Neural cell (in vitro differentiated cells): ENCODE data around the gene PPME1. TPM values are rescaled to one million over a fixed set of nuclear protein-coding genes. Genes with fewer than 3 reads are reported as not detected.

Experiments
- H2AFZ ChIP-seq: fragments of 200-600, 300-800 bp; sonication (generic), shearing (Covaris generic); 2 replicates; pipeline ENCODE4 v1.6.0; 2014; ENCODE audit warnings: low read depth, mild to moderate bottlenecking, antibody characterized with exemption, low read length, moderate library complexity
- H3F3A ChIP-seq: fragments of 200-600 bp; shearing (Covaris generic); 2 replicates; pipeline ENCODE4 v1.6.1; 2016; ENCODE audit warnings: mild to moderate bottlenecking, moderate library complexity, mixed read lengths, antibody characterized with exemption, low read length; ENCODE audit not compliant: insufficient read depth, poor library complexity, severe bottlenecking
- H3K27ac ChIP-seq: fragments of 200-600, 300-800 bp; sonication (generic), shearing (Covaris generic); 2 replicates; pipeline ENCODE4 v1.5.1; 2014; ENCODE audit warnings: mild to moderate bottlenecking, low read length, moderate library complexity
- H3K27me3 ChIP-seq: fragments of 300-800, 200-600 bp; sonication (generic), shearing (Covaris generic); 2 replicates; pipeline ENCODE4 v1.6.0; 2014; ENCODE audit warnings: mild to moderate bottlenecking, low read depth, low read length, moderate library complexity; ENCODE audit not compliant: insufficient read depth
- H3K36me3 ChIP-seq: fragments of 300-800, 200-600 bp; sonication (generic), shearing (Covaris generic); 2 replicates; pipeline ENCODE4 v1.5.1; 2014; ENCODE audit warnings: mild to moderate bottlenecking, antibody characterized with exemption, low read length, moderate library complexity; ENCODE audit not compliant: insufficient read depth
- H3K4me2 ChIP-seq: fragments of 300-800, 200-600 bp; sonication (generic), shearing (Covaris generic); 2 replicates; pipeline ENCODE4 v1.6.0; 2014; ENCODE audit warnings: mild to moderate bottlenecking, low read length
- H3K4me3 ChIP-seq: fragments of 300-800, 200-600 bp; sonication (generic), shearing (Covaris generic); 2 replicates; pipeline ENCODE4 v1.5.1; 2014; ENCODE audit warnings: mild to moderate bottlenecking, low read length, moderate library complexity
- H3K79me2 ChIP-seq: fragments of 200-600 bp; shearing (Covaris generic); replicated peaks from 2 replicates; pipeline ENCODE4 v1.6.0; 2014; ENCODE audit warnings: mild to moderate bottlenecking, low read length, moderate library complexity; ENCODE audit not compliant: insufficient read depth
- H3K9ac ChIP-seq: fragments of 300-800, 200-600 bp; sonication (generic), shearing (Covaris generic); 2 replicates; pipeline ENCODE4 v1.6.1; 2016; ENCODE audit warnings: mild to moderate bottlenecking, low read length, mixed read lengths
- H3K9me2 ChIP-seq: fragments of 200-600 bp; shearing (Covaris generic); 2 replicates; pipeline ENCODE4 v1.6.1; 2016; ENCODE audit warnings: mild to moderate bottlenecking, low read length, mixed read lengths; ENCODE audit not compliant: insufficient read depth
- H3K9me3 ChIP-seq: fragments of 200-600, 300-800 bp; sonication (generic), shearing (Covaris generic); 2 replicates; pipeline ENCODE4 v1.6.1; 2016; ENCODE audit warnings: mild to moderate bottlenecking, mixed run types, low read length, moderate library complexity, mixed read lengths
- H4K20me1 ChIP-seq: fragments of 200-600 bp; shearing (Covaris generic); 2 replicates; pipeline ENCODE4 v1.6.1; 2016; ENCODE audit warnings: mild to moderate bottlenecking, mixed run types; ENCODE audit not compliant: insufficient read depth
- EP300 ChIP-seq: fragments of 450-650 bp; conservative IDR thresholded peaks from 2 replicates; pipeline ENCODE4 v1.6.1; 2014; ENCODE audit warnings: antibody characterized with exemption, mild to moderate bottlenecking, moderate library complexity; ENCODE audit not compliant: poor library complexity, severe bottlenecking
- EZH2 ChIP-seq: fragments of 200-600, 300-800 bp; shearing (Covaris generic), sonication (generic); IDR thresholded peaks from 2 replicates; pipeline ENCODE4 v1.6.1; 2014; ENCODE audit warnings: antibody characterized with exemption, low read length, borderline replicate concordance, mild to moderate bottlenecking; ENCODE audit not compliant: insufficient read depth, poor library complexity, severe bottlenecking
- MXI1 ChIP-seq: fragments of 450-650 bp; conservative IDR thresholded peaks from 2 replicates; pipeline ENCODE4 v1.6.1; 2014; ENCODE audit warnings: antibody characterized with exemption, mild to moderate bottlenecking; ENCODE audit not compliant: poor library complexity, severe bottlenecking
- POLR2AphosphoS5 ChIP-seq: IDR thresholded peaks from 2 replicates; pipeline ENCODE4 v1.6.1; 2012
- RAD21 ChIP-seq: fragments of 450-650 bp; conservative IDR thresholded peaks from 2 replicates; pipeline ENCODE4 v1.6.1; 2014; ENCODE audit warnings: antibody characterized with exemption, mild to moderate bottlenecking, moderate library complexity
- SMC3 ChIP-seq: fragments of 450-650 bp; conservative IDR thresholded peaks from 2 replicates; pipeline ENCODE4 v1.6.1; 2014; ENCODE audit warnings: antibody characterized with exemption, mild to moderate bottlenecking, moderate library complexity; ENCODE audit not compliant: poor library complexity
- TAF1 ChIP-seq: IDR thresholded peaks from 2 replicates; pipeline ENCODE4 v1.6.1; 2012; ENCODE audit warnings: low read depth
- polyA plus RNA-seq: library from polyadenylated mRNA; depleted of rRNA; stranded (reverse); fragments of >200 nt; gene quantifications from 2 replicates; pipeline ENCODE4 v1.2.3, GENCODE V29; 2014
- TF ChIP-seq, protein P1 (sequence below): IDR thresholded peaks from 2 replicates; pipeline ENCODE4 v1.6.1; 2012; ENCODE audit warnings: borderline replicate concordance
- TF ChIP-seq, protein P2 (sequence below): fragments of 450-650 bp; IDR thresholded peaks from 2 replicates; pipeline ENCODE4 v1.5.1; 2014; ENCODE audit warnings: antibody characterized with exemption, mild to moderate bottlenecking, moderate library complexity; ENCODE audit not compliant: poor library complexity, severe bottlenecking

The PPME1 gene
- polyA plus RNA-seq, 1 donor from 2014 or later, result 49.5 TPM

DNA sequence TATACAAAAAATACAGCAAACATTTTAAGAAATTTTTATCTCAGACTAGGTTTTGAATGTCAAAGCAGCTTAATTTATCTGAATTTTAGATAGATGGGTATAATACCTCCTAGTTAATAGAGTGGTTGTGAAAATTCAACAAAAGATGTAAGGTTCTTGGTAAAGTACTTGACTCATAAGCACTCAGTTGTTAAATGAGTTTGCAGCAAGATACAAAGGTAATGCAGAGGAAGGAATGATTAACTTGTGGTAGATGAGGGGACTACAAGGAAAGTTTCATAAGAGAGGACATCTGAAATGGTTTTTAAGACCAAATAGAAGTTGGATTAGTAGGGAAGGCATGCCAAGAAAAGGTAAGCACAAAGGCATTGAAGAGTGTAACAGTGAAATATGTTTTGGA lies 37.4 kb downstream of the PPME1 start:
- peaks cover 10% of the 10 kb centered on the region for H3K36me3 ChIP-seq
- no peak for TF ChIP-seq EP300
- no peak for TF ChIP-seq EZH2
- TF ChIP-seq, protein P1, sequence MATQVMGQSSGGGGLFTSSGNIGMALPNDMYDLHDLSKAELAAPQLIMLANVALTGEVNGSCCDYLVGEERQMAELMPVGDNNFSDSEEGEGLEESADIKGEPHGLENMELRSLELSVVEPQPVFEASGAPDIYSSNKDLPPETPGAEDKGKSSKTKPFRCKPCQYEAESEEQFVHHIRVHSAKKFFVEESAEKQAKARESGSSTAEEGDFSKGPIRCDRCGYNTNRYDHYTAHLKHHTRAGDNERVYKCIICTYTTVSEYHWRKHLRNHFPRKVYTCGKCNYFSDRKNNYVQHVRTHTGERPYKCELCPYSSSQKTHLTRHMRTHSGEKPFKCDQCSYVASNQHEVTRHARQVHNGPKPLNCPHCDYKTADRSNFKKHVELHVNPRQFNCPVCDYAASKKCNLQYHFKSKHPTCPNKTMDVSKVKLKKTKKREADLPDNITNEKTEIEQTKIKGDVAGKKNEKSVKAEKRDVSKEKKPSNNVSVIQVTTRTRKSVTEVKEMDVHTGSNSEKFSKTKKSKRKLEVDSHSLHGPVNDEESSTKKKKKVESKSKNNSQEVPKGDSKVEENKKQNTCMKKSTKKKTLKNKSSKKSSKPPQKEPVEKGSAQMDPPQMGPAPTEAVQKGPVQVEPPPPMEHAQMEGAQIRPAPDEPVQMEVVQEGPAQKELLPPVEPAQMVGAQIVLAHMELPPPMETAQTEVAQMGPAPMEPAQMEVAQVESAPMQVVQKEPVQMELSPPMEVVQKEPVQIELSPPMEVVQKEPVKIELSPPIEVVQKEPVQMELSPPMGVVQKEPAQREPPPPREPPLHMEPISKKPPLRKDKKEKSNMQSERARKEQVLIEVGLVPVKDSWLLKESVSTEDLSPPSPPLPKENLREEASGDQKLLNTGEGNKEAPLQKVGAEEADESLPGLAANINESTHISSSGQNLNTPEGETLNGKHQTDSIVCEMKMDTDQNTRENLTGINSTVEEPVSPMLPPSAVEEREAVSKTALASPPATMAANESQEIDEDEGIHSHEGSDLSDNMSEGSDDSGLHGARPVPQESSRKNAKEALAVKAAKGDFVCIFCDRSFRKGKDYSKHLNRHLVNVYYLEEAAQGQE, result no peak
- no peak for TF ChIP-seq SMC3
- no peak for TF ChIP-seq POLR2AphosphoS5
- no peak for TF ChIP-seq MXI1
- TF ChIP-seq RAD21, result no peak
- TF ChIP-seq TAF1, result no peak
- TF ChIP-seq, protein P2, sequence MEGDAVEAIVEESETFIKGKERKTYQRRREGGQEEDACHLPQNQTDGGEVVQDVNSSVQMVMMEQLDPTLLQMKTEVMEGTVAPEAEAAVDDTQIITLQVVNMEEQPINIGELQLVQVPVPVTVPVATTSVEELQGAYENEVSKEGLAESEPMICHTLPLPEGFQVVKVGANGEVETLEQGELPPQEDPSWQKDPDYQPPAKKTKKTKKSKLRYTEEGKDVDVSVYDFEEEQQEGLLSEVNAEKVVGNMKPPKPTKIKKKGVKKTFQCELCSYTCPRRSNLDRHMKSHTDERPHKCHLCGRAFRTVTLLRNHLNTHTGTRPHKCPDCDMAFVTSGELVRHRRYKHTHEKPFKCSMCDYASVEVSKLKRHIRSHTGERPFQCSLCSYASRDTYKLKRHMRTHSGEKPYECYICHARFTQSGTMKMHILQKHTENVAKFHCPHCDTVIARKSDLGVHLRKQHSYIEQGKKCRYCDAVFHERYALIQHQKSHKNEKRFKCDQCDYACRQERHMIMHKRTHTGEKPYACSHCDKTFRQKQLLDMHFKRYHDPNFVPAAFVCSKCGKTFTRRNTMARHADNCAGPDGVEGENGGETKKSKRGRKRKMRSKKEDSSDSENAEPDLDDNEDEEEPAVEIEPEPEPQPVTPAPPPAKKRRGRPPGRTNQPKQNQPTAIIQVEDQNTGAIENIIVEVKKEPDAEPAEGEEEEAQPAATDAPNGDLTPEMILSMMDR, result no peak
- no peak overlapping the region for H3K27ac ChIP-seq
- H3K9ac ChIP-seq, result no peak overlapping the region
- H3F3A ChIP-seq, result no peaks in the 10 kb centered on the region
- no peaks in the 10 kb centered on the region for H3K9me2 ChIP-seq
- H3K9me3 ChIP-seq, result no peaks in the 10 kb centered on the region
- H2AFZ ChIP-seq, result no peak overlapping the region
- H3K79me2 ChIP-seq, result no peaks in the 10 kb centered on the region
- H3K4me2 ChIP-seq, result no peak overlapping the region
- H3K4me3 ChIP-seq, result no peak overlapping the region
- no peaks in the 10 kb centered on the region for H3K27me3 ChIP-seq
- no peaks in the 10 kb centered on the region for H4K20me1 ChIP-seq

DNA sequence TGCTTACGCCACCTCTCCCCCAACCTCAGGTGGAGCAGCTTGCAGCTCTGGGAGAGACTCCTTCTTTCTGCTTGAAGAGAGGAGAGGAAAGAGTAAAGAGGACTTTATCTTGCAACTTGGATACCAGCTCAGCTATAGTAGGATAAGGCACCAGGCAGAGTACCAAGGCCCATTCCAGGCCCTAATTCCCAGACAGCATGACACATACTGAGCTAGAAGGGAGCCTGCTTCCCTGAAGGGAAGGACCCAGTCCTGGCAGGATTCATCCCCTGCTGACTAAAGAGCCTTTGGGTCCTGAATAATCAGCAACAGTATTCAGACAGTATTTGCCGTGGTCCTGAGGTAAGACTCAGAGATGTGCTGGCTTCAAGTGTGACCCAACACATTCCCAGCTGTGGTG lies 41.4 kb downstream of the PPME1 start:
- peaks cover 18% of the 10 kb centered on the region for H3K36me3 ChIP-seq
- TF ChIP-seq TAF1 (no peak), EZH2 (no peak), EP300 (no peak), RAD21 (no peak), SMC3 (no peak), MXI1 (no peak), POLR2AphosphoS5 (no peak)
- TF ChIP-seq, protein P2, result no peak
- TF ChIP-seq, protein P1, result no peak
- H3K9me3 ChIP-seq, result no peaks in the 10 kb centered on the region
- no peaks in the 10 kb centered on the region for H3F3A ChIP-seq
- H3K4me3 ChIP-seq, result no peak overlapping the region
- no peaks in the 10 kb centered on the region for H3K79me2 ChIP-seq
- H3K9ac ChIP-seq, result no peak overlapping the region
- no peaks in the 10 kb centered on the region for H4K20me1 ChIP-seq
- H3K9me2 ChIP-seq, result no peaks in the 10 kb centered on the region
- H3K4me2 ChIP-seq, result no peak overlapping the region
- no peak overlapping the region for H2AFZ ChIP-seq
- no peaks in the 10 kb centered on the region for H3K27me3 ChIP-seq
- H3K27ac ChIP-seq, result no peak overlapping the region
